ENCODE measurements around the gene RASGRP3. TPM values are rescaled to one million over a fixed set of nuclear protein-coding genes. Genes with fewer than 3 reads are reported as not detected.

The RASGRP3 gene
- total RNA-seq, 5 donors from 2014 or later (not counting 1 experiment from before 2014, with no cell fraction given), result 2.7 to 7.0 (median 4.4) TPM

DNA sequence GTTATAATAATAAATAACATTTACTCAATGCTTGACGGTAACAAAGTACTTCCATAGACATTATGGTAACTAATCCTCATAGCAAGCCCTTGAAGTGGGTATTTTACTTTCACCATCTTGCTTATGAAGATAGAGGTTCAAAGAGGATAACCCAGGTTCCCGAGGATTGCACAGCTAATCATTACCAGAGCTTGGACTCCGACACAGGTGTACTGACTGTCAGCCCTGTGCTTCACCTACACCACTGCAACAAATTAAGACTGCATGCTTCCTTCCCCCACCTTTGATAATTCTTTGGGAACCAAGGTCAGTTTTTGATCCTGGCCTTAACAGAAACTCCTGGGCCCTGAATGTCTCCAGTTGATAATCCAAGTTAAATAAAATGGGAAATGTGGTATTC, 73.8 kb downstream of the RASGRP3 start:
- no peak overlapping the region for H3K27ac ChIP-seq (ENCODE audit: low read length)
- peaks cover 29% of the 10 kb centered on the region for H3K36me3 Mint-ChIP-seq
- H3K36me3 ChIP-seq (ENCODE audit: control insufficient read depth in 2 of 2, extremely low read depth in 1 of 2, insufficient read depth in 1 of 2, low read length in 1 of 2), result no peaks in the 10 kb centered on the region
- H3K4me3 Mint-ChIP-seq, result no peak overlapping the region
- H3K9me3 Mint-ChIP-seq, result no peaks in the 10 kb centered on the region
- DNase-seq, result no peak
- H3K4me3 ChIP-seq (ENCODE audit: control insufficient read depth in 1 of 2, extremely low read depth in 1 of 2, low read length in 1 of 2), result no peak overlapping the region
- ChIA-PET CTCF (no interaction called here), POLR2A (no interaction called here)
- H3K27me3 ChIP-seq (replicated peaks in 1 of 2; ENCODE audit: control insufficient read depth in 2 of 2, extremely low read depth in 1 of 2, insufficient read depth in 2 of 2, low read length in 1 of 2), result no peaks in the 10 kb centered on the region
- H3K27ac Mint-ChIP-seq, result no peak overlapping the region
- no peaks in the 10 kb centered on the region for H3K4me1 ChIP-seq (ENCODE audit: control insufficient read depth in 1 of 2, extremely low read depth in 1 of 2, insufficient read depth in 2 of 2, low read length in 2 of 2)
- WGBS (ENCODE audit: insufficient coverage), result 93% methylated on average over 2 of the region's 3 CpGs
- no peaks in the 10 kb centered on the region for H3K9me3 ChIP-seq
- H3K4me1 Mint-ChIP-seq, result peaks cover 0 to 2% (median 0%) of the 10 kb centered on the region in 3 donors
- H3K27me3 Mint-ChIP-seq, result no peaks in the 10 kb centered on the region
- ATAC-seq (replicated peaks in 1 of 4), result no peak

DNA sequence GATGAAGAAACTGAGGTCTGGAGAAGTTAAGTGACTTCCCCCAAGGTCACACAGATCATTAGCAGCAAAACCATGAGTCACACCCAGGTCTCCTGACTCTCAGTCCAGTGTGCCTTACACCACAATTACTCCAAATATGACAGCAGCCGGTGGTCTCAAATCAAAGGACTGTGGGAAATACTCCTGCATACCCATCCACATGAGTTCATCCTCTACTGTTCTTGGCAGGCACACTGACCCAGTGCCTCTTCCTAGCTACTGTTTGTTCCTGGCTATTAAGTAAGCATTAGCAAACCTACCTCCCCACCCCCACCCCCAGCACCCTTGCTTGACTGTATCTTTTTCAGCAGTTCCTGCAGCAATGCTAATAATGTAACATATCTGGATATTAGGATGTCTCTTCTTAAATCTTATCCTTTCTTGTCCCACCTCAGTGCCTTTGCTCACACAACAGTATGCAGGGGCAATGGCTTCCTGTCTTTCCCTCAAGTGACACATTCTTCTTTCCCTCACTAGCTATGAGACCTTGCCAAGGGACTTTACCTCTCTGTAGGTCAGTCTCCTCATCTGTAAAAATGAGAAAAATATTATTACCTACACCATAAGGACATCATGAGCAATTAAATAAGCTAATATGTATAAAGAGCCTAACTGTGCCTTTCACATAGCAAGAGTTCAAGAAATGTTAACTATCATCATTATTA, 76.5 kb downstream of the RASGRP3 start:
- no peaks in the 10 kb centered on the region for H3K27me3 ChIP-seq (replicated peaks in 1 of 2; ENCODE audit: control insufficient read depth in 2 of 2, extremely low read depth in 1 of 2, insufficient read depth in 2 of 2, low read length in 1 of 2)
- no peak overlapping the region for H3K27ac ChIP-seq (ENCODE audit: low read length)
- no peaks in the 10 kb centered on the region for H3K36me3 ChIP-seq (ENCODE audit: control insufficient read depth in 2 of 2, extremely low read depth in 1 of 2, insufficient read depth in 1 of 2, low read length in 1 of 2)
- no peak overlapping the region for H3K4me3 ChIP-seq (ENCODE audit: control insufficient read depth in 1 of 2, extremely low read depth in 1 of 2, low read length in 1 of 2)
- Mint-ChIP-seq H3K27me3 (no peaks in the 10 kb centered on the region), H3K9me3 (no peaks in the 10 kb centered on the region), H3K27ac (no peak overlapping the region), H3K4me1 (peaks cover 0 to 2% (median 0%) of the 10 kb centered on the region in 3 donors), H3K4me3 (no peak overlapping the region), H3K36me3 (peaks cover 26% of the 10 kb centered on the region)
- no peak for ATAC-seq (replicated peaks in 1 of 4)
- ChIA-PET CTCF (no interaction called here), POLR2A (no interaction called here)
- WGBS (ENCODE audit: insufficient coverage), result 80% methylated on average over 1 of the region's 1 CpG
- H3K4me1 ChIP-seq (ENCODE audit: control insufficient read depth in 1 of 2, extremely low read depth in 1 of 2, insufficient read depth in 2 of 2, low read length in 2 of 2), result no peaks in the 10 kb centered on the region
- H3K9me3 ChIP-seq, result no peaks in the 10 kb centered on the region
- no peak for DNase-seq

DNA sequence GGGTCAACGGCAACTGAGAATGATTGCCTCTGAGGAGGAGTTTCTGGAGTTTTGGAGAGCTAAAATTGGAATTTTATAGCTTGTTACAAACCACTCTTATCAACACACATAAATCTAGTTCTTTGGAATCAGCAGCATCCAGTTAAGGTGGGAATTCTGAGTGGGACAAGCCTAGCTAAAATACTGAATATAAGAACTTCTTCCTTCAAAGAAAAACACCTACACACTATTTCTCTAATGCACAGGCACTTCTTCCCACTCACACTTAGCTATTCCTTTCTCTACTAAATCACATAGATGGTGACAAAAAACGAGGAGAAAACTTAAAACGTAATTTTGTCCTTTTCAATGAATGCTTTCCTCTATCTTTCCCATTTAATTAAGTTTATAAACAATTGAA, 79.2 kb downstream of the RASGRP3 start:
- DNase-seq (no peak), ATAC-seq (replicated peaks in 1 of 4) (no peak)
- no peak overlapping the region for H3K4me3 Mint-ChIP-seq
- Histone ChIP-seq H3K4me3 (ENCODE audit: control insufficient read depth in 1 of 2, extremely low read depth in 1 of 2, low read length in 1 of 2) (no peak overlapping the region), H3K27ac (ENCODE audit: low read length) (no peak overlapping the region), H3K4me1 (ENCODE audit: control insufficient read depth in 1 of 2, extremely low read depth in 1 of 2, insufficient read depth in 2 of 2, low read length in 2 of 2) (no peaks in the 10 kb centered on the region), H3K36me3 (ENCODE audit: control insufficient read depth in 2 of 2, extremely low read depth in 1 of 2, insufficient read depth in 1 of 2, low read length in 1 of 2) (no peaks in the 10 kb centered on the region), H3K27me3 (replicated peaks in 1 of 2; ENCODE audit: control insufficient read depth in 2 of 2, extremely low read depth in 1 of 2, insufficient read depth in 2 of 2, low read length in 1 of 2) (no peaks in the 10 kb centered on the region), H3K9me3 (no peaks in the 10 kb centered on the region)
- WGBS (ENCODE audit: insufficient coverage), result no CpG with 5 or more reads among the region's 3 CpGs
- peaks cover 37% of the 10 kb centered on the region for H3K36me3 Mint-ChIP-seq
- H3K4me1 Mint-ChIP-seq, result peaks cover 0 to 2% (median 0%) of the 10 kb centered on the region in 3 donors
- H3K9me3 Mint-ChIP-seq, result no peaks in the 10 kb centered on the region
- H3K27me3 Mint-ChIP-seq, result no peaks in the 10 kb centered on the region
- ChIA-PET CTCF (interaction anchor here in 1 of 2 donors (0.6 kb wide), 1 partner anchor 991 kb away, joined by 3 read pairs; no protein-coding TSS in a partner anchor), POLR2A (no interaction called here)
- no peak overlapping the region for H3K27ac Mint-ChIP-seq

DNA sequence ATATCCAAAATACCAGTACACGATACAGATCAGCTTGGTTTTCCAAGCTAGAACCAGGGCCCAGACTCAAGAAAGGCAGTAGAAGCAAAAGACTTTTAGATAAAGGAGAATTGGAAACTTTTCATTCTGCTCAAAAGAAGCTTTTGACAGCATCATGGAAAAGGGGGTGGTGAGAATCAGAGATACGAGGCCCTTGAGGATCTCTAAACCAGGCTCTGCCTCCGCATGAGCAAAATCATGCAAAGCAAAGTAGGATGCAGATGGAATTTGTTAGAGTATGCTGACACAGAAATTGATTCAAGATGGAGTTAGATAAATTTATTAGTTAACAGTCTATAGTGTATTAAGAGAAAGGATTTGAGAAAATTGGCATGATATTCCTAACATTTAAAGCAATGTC, 82.9 kb downstream of the RASGRP3 start:
- Histone ChIP-seq H3K27me3 (replicated peaks in 1 of 2; ENCODE audit: control insufficient read depth in 2 of 2, extremely low read depth in 1 of 2, insufficient read depth in 2 of 2, low read length in 1 of 2) (no peaks in the 10 kb centered on the region), H3K27ac (ENCODE audit: low read length) (no peak overlapping the region), H3K4me1 (ENCODE audit: control insufficient read depth in 1 of 2, extremely low read depth in 1 of 2, insufficient read depth in 2 of 2, low read length in 2 of 2) (no peaks in the 10 kb centered on the region), H3K4me3 (ENCODE audit: control insufficient read depth in 1 of 2, extremely low read depth in 1 of 2, low read length in 1 of 2) (no peak overlapping the region), H3K36me3 (ENCODE audit: control insufficient read depth in 2 of 2, extremely low read depth in 1 of 2, insufficient read depth in 1 of 2, low read length in 1 of 2) (no peaks in the 10 kb centered on the region), H3K9me3 (no peaks in the 10 kb centered on the region)
- CTCF ChIA-PET, result no interaction called here
- Mint-ChIP-seq H3K36me3 (peaks cover 50% of the 10 kb centered on the region), H3K4me1 (peaks cover 0 to 2% (median 0%) of the 10 kb centered on the region in 3 donors), H3K27me3 (no peaks in the 10 kb centered on the region), H3K9me3 (no peaks in the 10 kb centered on the region), H3K4me3 (no peak overlapping the region), H3K27ac (no peak overlapping the region)
- POLR2A ChIA-PET, result no interaction called here
- DNase-seq (no peak), ATAC-seq (replicated peaks in 1 of 4) (no peak)
- WGBS (ENCODE audit: insufficient coverage), result 90% methylated on average over 2 of the region's 3 CpGs

DNA sequence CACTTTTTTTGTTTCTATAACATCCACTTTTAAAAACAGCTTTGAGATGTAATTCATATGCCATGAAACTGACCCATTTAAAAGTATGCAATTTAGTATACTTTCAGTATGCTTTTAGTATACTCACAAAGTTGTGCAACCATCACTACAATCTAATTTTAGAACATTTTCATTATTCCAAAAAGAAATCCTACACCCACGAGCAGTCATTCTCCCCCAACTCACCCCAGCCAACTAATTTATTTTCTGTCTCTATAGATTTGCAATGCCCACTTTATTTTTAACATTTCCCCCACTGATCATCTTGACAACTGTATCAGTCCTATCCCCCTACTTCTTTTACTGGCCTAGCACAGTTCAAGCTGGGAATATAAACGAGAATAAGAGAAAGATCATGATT, 83.6 kb downstream of the RASGRP3 start:
- DNase-seq (no peak), ATAC-seq (replicated peaks in 1 of 4) (no peak)
- ChIA-PET POLR2A (no interaction called here), CTCF (no interaction called here)
- Mint-ChIP-seq H3K36me3 (peaks cover 49% of the 10 kb centered on the region), H3K27ac (no peak overlapping the region), H3K4me3 (no peak overlapping the region), H3K27me3 (no peaks in the 10 kb centered on the region), H3K4me1 (no peaks in the 10 kb centered on the region), H3K9me3 (no peaks in the 10 kb centered on the region)
- no peaks in the 10 kb centered on the region for H3K27me3 ChIP-seq (replicated peaks in 1 of 2; ENCODE audit: control insufficient read depth in 2 of 2, extremely low read depth in 1 of 2, insufficient read depth in 2 of 2, low read length in 1 of 2)
- WGBS (ENCODE audit: insufficient coverage), result 63% methylated on average over 1 of the region's 2 CpGs
- no peak overlapping the region for H3K27ac ChIP-seq (ENCODE audit: low read length)
- no peaks in the 10 kb centered on the region for H3K36me3 ChIP-seq (ENCODE audit: control insufficient read depth in 2 of 2, extremely low read depth in 1 of 2, insufficient read depth in 1 of 2, low read length in 1 of 2)
- no peaks in the 10 kb centered on the region for H3K4me1 ChIP-seq (ENCODE audit: control insufficient read depth in 1 of 2, extremely low read depth in 1 of 2, insufficient read depth in 2 of 2, low read length in 2 of 2)
- no peaks in the 10 kb centered on the region for H3K9me3 ChIP-seq
- H3K4me3 ChIP-seq (ENCODE audit: control insufficient read depth in 1 of 2, extremely low read depth in 1 of 2, low read length in 1 of 2), result no peak overlapping the region

DNA sequence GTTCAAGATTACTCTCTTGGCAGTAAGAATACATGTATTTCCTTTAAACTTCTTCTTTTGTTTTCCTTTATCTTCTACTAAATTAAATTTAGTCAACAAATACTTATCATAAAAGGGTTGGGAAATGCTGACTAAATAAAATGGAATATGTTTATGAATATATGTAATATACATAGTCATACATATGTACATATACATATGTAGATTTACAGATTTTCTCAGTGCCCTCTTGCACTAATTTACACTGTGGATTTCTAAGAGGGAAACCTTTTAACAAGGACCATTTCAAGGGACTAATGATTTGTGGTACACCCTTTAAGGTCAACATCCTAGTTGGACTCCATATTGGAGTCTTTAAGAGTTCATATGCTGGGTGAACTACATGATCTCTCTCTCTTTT, 85.4 kb downstream of the RASGRP3 start:
- Mint-ChIP-seq H3K27ac (no peak overlapping the region), H3K27me3 (no peaks in the 10 kb centered on the region), H3K9me3 (no peaks in the 10 kb centered on the region), H3K4me3 (no peak overlapping the region), H3K36me3 (peaks cover 53% of the 10 kb centered on the region), H3K4me1 (no peaks in the 10 kb centered on the region)
- no peaks in the 10 kb centered on the region for H3K27me3 ChIP-seq (replicated peaks in 1 of 2; ENCODE audit: control insufficient read depth in 2 of 2, extremely low read depth in 1 of 2, insufficient read depth in 2 of 2, low read length in 1 of 2)
- POLR2A ChIA-PET, result no interaction called here
- H3K36me3 ChIP-seq (ENCODE audit: control insufficient read depth in 2 of 2, extremely low read depth in 1 of 2, insufficient read depth in 1 of 2, low read length in 1 of 2), result no peaks in the 10 kb centered on the region
- DNase-seq (no peak), ATAC-seq (replicated peaks in 1 of 4) (no peak)
- H3K4me3 ChIP-seq (ENCODE audit: control insufficient read depth in 1 of 2, extremely low read depth in 1 of 2, low read length in 1 of 2), result no peak overlapping the region
- H3K27ac ChIP-seq (ENCODE audit: low read length), result no peak overlapping the region
- H3K4me1 ChIP-seq (ENCODE audit: control insufficient read depth in 1 of 2, extremely low read depth in 1 of 2, insufficient read depth in 2 of 2, low read length in 2 of 2), result no peaks in the 10 kb centered on the region
- CTCF ChIA-PET, result no interaction called here
- no peaks in the 10 kb centered on the region for H3K9me3 ChIP-seq

DNA sequence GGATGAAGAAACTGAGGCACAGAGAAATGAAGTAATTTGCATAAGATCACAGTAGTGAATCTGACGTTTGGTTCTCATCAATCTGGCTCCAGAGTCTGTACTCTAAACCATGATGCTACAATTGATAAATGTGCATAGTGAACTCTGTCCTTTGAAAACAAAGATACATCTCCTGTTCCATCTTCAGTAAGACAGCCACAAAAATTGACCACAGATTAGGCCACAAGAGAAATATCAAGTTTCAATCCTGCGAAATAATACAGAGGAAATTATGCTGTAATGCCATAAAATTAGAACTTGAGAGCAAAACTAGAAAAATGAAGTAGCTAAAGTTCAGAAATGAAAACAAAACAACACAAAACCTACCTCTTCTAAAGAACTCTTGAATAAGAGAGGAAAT, 94.2 kb downstream of the RASGRP3 start:
- no peaks in the 10 kb centered on the region for H3K27me3 Mint-ChIP-seq
- WGBS (ENCODE audit: insufficient coverage), result 63% methylated on average over 1 of the region's 2 CpGs
- H3K4me1 Mint-ChIP-seq, result no peaks in the 10 kb centered on the region
- Histone ChIP-seq H3K4me1 (ENCODE audit: control insufficient read depth in 1 of 2, extremely low read depth in 1 of 2, insufficient read depth in 2 of 2, low read length in 2 of 2) (no peaks in the 10 kb centered on the region), H3K27me3 (replicated peaks in 1 of 2; ENCODE audit: control insufficient read depth in 2 of 2, extremely low read depth in 1 of 2, insufficient read depth in 2 of 2, low read length in 1 of 2) (no peaks in the 10 kb centered on the region), H3K27ac (ENCODE audit: low read length) (no peak overlapping the region), H3K4me3 (ENCODE audit: control insufficient read depth in 1 of 2, extremely low read depth in 1 of 2, low read length in 1 of 2) (no peak overlapping the region), H3K36me3 (ENCODE audit: control insufficient read depth in 2 of 2, extremely low read depth in 1 of 2, insufficient read depth in 1 of 2, low read length in 1 of 2) (no peaks in the 10 kb centered on the region), H3K9me3 (no peaks in the 10 kb centered on the region)
- H3K36me3 Mint-ChIP-seq, result peaks cover 4% of the 10 kb centered on the region
- POLR2A ChIA-PET, result no interaction called here
- no peak overlapping the region for H3K4me3 Mint-ChIP-seq
- ATAC-seq (replicated peaks in 1 of 4), result no peak
- CTCF ChIA-PET, result no interaction called here
- DNase-seq, result no peak
- H3K9me3 Mint-ChIP-seq, result no peaks in the 10 kb centered on the region
- no peak overlapping the region for H3K27ac Mint-ChIP-seq

Data from T-cell (primary cell).